Parathyroid adenoma (tissue), 2 donors: ENCODE results near the gene UFSP1.
"Not testable (repeated sequence)": the region's sequence is repeated elsewhere in the genome, so short reads cannot be mapped to it uniquely, and the experiment has no call there.

Experiments
- H2AFZ ChIP-seq: fragments of 300-600 bp; sonication (generic); one replicate; pipeline ENCODE4 v1.7.0; 2017; ENCODE audit warnings: antibody characterized with exemption, mild to moderate bottlenecking
- H3K27ac ChIP-seq: fragments of 300-600 bp; sonication (generic); one replicate; pipeline ENCODE4 v1.7.0; 2017
- H3K27me3 ChIP-seq: fragments of 300-600 bp; sonication (generic); one replicate; pipeline ENCODE4 v1.7.0; 2017; ENCODE audit warnings: low read length; ENCODE audit not compliant: control insufficient read depth, insufficient read depth
- H3K36me3 ChIP-seq: fragments of 300-600 bp; sonication (generic); one replicate; pipeline ENCODE4 v1.7.0; 2017; ENCODE audit warnings: low read length; ENCODE audit not compliant: control insufficient read depth, insufficient read depth
- H3K4me1 ChIP-seq: fragments of 300-600 bp; sonication (generic); one replicate; pipeline ENCODE4 v1.7.0; 2017; ENCODE audit warnings: control low read depth
- H3K4me2 ChIP-seq: fragments of 300-600 bp; sonication (generic); one replicate; pipeline ENCODE4 v1.7.0; 2017; ENCODE audit warnings: low read length
- H3K4me3 ChIP-seq: fragments of 300-600 bp; sonication (generic); one replicate; pipeline ENCODE4 v1.7.0; 2017; ENCODE audit warnings: low read depth, low read length
- H3K79me2 ChIP-seq: fragments of 300-600 bp; sonication (generic); one replicate; pipeline ENCODE4 v1.7.0; 2017; ENCODE audit warnings: control low read depth
- H3K9ac ChIP-seq: fragments of 300-600 bp; sonication (generic); one replicate; pipeline ENCODE4 v1.7.0; 2017; ENCODE audit warnings: mild to moderate bottlenecking
- H3K9me3 ChIP-seq: fragments of 300-600 bp; sonication (generic); one replicate; pipeline ENCODE4 v1.7.0; 2017; ENCODE audit warnings: low read length; ENCODE audit not compliant: control insufficient read depth
- CTCF ChIP-seq: fragments of 300-600 bp; sonication (generic); IDR thresholded peaks from one replicate; pipeline ENCODE4 v1.7.0; 2017; ENCODE audit warnings: antibody characterized with exemption, mild to moderate bottlenecking
- donor health status: primary hyperparathyroidism.

Gene UFSP1

GRCh38 chr7:100911484-100911883 is 22.0 kb upstream of the UFSP1 start:
- TF ChIP-seq CTCF: no peak
- H2AFZ ChIP-seq: no peak overlapping the region
- no peaks in the 10 kb centered on the region for H3K27me3 ChIP-seq
- no peaks in the 10 kb centered on the region for H3K9me3 ChIP-seq
- no peak overlapping the region for H3K4me2 ChIP-seq
- no peaks in the 10 kb centered on the region for H3K79me2 ChIP-seq
- no peak overlapping the region for H3K27ac ChIP-seq
- H3K4me3 ChIP-seq: no peak overlapping the region
- no peaks in the 10 kb centered on the region for H3K4me1 ChIP-seq
- H3K9ac ChIP-seq: no peak overlapping the region
- H3K36me3 ChIP-seq: no peaks in the 10 kb centered on the region

GRCh38 chr7:100910443-100910842 is 20.9 kb upstream of the UFSP1 start:
- not testable (repeated sequence) for H3K79me2 ChIP-seq, H3K4me1 ChIP-seq, H3K9me3 ChIP-seq, H3K9ac ChIP-seq, H3K4me3 ChIP-seq, H3K4me2 ChIP-seq, H2AFZ ChIP-seq, H3K27me3 ChIP-seq, H3K27ac ChIP-seq, H3K36me3 ChIP-seq

DNA sequence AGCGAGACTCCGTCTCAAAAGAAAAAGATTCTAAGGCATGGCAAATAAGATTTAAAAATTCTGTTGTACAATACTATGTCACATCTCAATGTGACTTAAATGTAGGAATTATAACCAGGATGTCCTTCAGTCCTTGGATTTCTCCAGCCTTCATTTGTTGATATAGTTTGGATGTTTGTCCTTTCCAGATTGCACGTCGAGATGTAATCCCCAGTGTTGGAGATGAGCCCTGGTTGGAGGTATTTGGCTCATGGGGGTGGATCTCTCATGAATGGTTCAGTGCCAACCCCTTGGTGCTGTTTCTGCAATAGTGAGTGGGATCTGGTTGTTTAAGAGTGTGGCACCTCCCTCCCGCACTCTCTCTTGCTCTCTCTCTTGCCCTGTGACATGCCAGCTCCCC is 19.0 kb upstream of the UFSP1 start:
- TF ChIP-seq CTCF: no peak
- H3K4me1 ChIP-seq: no peaks in the 10 kb centered on the region
- no peaks in the 10 kb centered on the region for H3K36me3 ChIP-seq
- H3K27ac ChIP-seq: no peak overlapping the region
- no peak overlapping the region for H3K9ac ChIP-seq
- no peaks in the 10 kb centered on the region for H3K79me2 ChIP-seq
- H3K4me3 ChIP-seq: no peak overlapping the region
- H2AFZ ChIP-seq: no peak overlapping the region
- H3K9me3 ChIP-seq: no peaks in the 10 kb centered on the region
- H3K4me2 ChIP-seq: no peak overlapping the region
- no peaks in the 10 kb centered on the region for H3K27me3 ChIP-seq

DNA sequence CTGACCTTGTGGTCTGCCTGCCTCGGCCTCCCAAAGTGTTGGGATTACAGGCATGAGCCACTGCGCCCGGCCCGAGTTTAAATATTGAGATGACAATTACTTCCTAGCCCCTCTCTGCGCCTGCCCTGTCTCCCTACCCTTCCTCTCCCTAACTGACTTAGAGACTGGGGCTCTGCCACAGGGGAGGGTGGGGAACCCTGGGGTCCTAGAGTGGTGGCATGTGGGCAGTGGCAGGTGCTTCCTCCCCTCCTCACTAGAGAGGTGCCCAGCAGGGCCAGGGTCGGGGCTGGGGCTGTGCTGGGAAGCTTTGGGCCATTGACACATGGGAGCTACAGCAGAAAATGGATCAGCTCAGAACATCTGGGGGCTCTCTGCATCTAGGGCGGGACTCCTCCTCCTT is 13.1 kb upstream of the UFSP1 start:
- TF ChIP-seq CTCF: no peak
- Histone ChIP-seq H3K27me3 (no peaks in the 10 kb centered on the region), H3K4me2 (no peak overlapping the region), H3K79me2 (no peaks in the 10 kb centered on the region), H3K4me3 (no peak overlapping the region), H3K9me3 (no peaks in the 10 kb centered on the region), H3K4me1 (peaks cover 5% of the 10 kb centered on the region), H3K9ac (no peak overlapping the region), H2AFZ (no peak overlapping the region), H3K36me3 (no peaks in the 10 kb centered on the region), H3K27ac (no peak overlapping the region)

DNA sequence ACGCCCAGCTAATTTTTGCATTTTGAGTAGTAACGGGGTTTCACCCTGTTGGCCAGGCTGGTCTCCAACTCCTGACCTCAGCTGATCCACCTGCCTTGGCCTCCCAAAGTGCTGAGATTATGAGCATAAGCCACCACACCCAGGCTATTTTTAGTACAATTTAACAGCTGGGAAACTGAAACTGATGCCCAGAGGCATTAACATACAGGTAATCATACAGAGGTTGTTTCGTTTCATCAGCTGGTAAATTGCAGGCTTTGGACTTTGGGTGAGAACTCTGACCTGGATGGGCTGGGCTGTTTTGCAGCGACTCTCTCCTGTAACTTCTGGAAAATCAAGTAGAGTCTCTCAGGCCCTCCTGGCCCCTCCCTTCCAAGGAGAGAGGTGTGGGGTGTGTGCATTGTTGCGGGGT is 12.4 kb upstream of the UFSP1 start:
- no peak overlapping the region for H2AFZ ChIP-seq
- H3K27me3 ChIP-seq: no peaks in the 10 kb centered on the region
- TF ChIP-seq CTCF: no peak
- no peaks in the 10 kb centered on the region for H3K79me2 ChIP-seq
- no peak overlapping the region for H3K4me3 ChIP-seq
- H3K4me2 ChIP-seq: no peak overlapping the region
- no peak overlapping the region for H3K9ac ChIP-seq
- no peaks in the 10 kb centered on the region for H3K9me3 ChIP-seq
- H3K4me1 ChIP-seq: peaks cover 10% of the 10 kb centered on the region
- H3K36me3 ChIP-seq: no peaks in the 10 kb centered on the region
- no peak overlapping the region for H3K27ac ChIP-seq
